ENCODE results near the gene MGAT4A. TPM values are rescaled to one million over a fixed set of nuclear protein-coding genes. Genes with fewer than 3 reads are reported as not detected.

MGAT4A gene
- 3.4 TPM for polyA plus RNA-seq (2013, experiment 1 of 2)
- polyA plus RNA-seq (2013, experiment 2 of 2) = 3.4 TPM

GRCh38 chr2:98731041-98731893, at the start of gene MGAT4A:
Gene MGAT4A, minus strand, starts transcription at chr2:98731132. Its CDS starts 4,800 bp downstream, at chr2:98726332.
- peak within 1 kb of the TSS; percentile 38 for H2BK120ac ChIP-seq (ENCODE audit: low read depth, low read length)
- H3K36me3 ChIP-seq (replicated peaks in 1 of 2; ENCODE audit: control insufficient read depth in 2 of 2, insufficient read depth in 2 of 2, low read length in 2 of 2) = no peaks in the 10 kb centered on the region
- peaks cover 0 to 59% (median 11%) of the 10 kb centered on the region in 3 experiments for H3K27me3 ChIP-seq (ENCODE audit: control insufficient read depth in 3 of 3, insufficient read depth in 3 of 3, low read depth in 1 of 3, low read length in 3 of 3)
- H2BK12ac ChIP-seq (ENCODE audit: low read length) = no peak within 1 kb of the TSS
- no peak within 1 kb of the TSS for H4K91ac ChIP-seq (ENCODE audit: low read depth, low read length, poor library complexity)
- DNase-seq (ENCODE audit: low spot score) = peak; percentile 62
- H3K23ac ChIP-seq (ENCODE audit: low read depth, low read length, poor library complexity) = no peak within 1 kb of the TSS
- H3K9me3 ChIP-seq (replicated peaks in 1 of 2; ENCODE audit: control insufficient read depth in 2 of 2, insufficient read depth in 1 of 2, low read depth in 1 of 2, low read length in 2 of 2) = no peaks in the 10 kb centered on the region
- H3K9ac ChIP-seq (ENCODE audit: low read depth, low read length, poor library complexity) = peak within 1 kb of the TSS; percentile 93
- H3K18ac ChIP-seq (ENCODE audit: low read length) = peak within 1 kb of the TSS; percentile 94
- peak within 1 kb of the TSS; percentile 48 for H2AK5ac ChIP-seq (ENCODE audit: low read depth, low read length)
- no peaks in the 10 kb centered on the region for H3K4me1 ChIP-seq (ENCODE audit: control insufficient read depth in 2 of 2, insufficient read depth in 1 of 2, low read depth in 1 of 2, low read length in 2 of 2)
- no CpG with 5 or more reads among the region's 110 CpGs for WGBS, 2 donors (ENCODE audit: extremely low coverage in 2 of 2, insufficient read length in 2 of 2, insufficient replicate concordance in 1 of 2)
- no peak within 1 kb of the TSS for H4K8ac ChIP-seq (ENCODE audit: low read depth, low read length)
- H2BK5ac ChIP-seq (ENCODE audit: low read length) = no peak within 1 kb of the TSS
- H3K14ac ChIP-seq (ENCODE audit: low read length) = peak within 1 kb of the TSS; percentile 12
- peak within 1 kb of the TSS; percentile 55 to 95 for H3K4me3 ChIP-seq (ENCODE audit: low read length in 2 of 2)
- peak within 1 kb of the TSS; percentile 97 for H3K4me2 ChIP-seq (ENCODE audit: insufficient read depth, low read length, poor library complexity, severe bottlenecking)
- no peak within 1 kb of the TSS for H2BK15ac ChIP-seq (ENCODE audit: low read length)
- no peak within 1 kb of the TSS for H3K27ac ChIP-seq (replicated peaks; ENCODE audit: low read length)
- no peak within 1 kb of the TSS for H3K4ac ChIP-seq (ENCODE audit: low read length)
- peak within 1 kb of the TSS; percentile 98 for H2AFZ ChIP-seq (ENCODE audit: low read length)
- H3K79me1 ChIP-seq (ENCODE audit: low read depth, low read length) = no peaks in the 10 kb centered on the region

DNA sequence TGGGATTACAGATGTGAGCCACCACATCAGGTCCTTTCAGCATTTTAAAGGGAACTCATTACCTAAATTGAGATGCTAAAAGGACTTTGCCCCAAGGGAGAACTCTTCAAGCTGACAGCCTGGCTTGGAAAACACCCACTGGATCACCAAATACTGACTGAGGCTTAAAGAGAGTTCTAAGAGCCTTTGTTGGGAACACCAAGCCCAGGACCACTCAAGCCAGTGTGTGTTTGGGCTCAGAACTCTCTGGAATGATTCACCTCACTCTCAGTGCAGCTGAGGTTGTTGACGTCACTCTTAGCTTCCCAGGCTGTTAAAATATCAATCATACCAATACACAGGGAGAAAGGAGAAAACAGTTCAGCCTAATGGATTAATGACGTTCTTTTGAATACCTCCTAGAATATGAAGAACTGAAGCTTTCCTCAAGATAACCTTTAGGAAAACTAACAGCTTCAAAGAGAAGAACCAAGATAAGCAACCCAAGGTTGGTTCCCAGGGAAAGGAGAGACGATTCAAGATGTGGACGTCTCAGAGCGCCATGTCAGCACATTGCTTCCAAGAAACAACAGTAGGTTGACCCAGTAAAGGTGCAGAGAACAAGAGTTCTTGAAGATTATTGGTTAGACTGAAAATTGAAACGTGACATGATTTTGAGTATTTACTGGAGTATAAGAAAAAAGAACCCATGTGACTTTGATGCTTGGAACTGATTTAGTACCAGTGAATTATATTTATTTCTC, 48.0 kb upstream of the MGAT4A start:
- H3K27ac ChIP-seq (replicated peaks; ENCODE audit: low read length) = no peak overlapping the region
- no peak overlapping the region for H2AK5ac ChIP-seq (ENCODE audit: low read depth, low read length)
- no peak for DNase-seq (ENCODE audit: low spot score)
- H3K23ac ChIP-seq (ENCODE audit: low read depth, low read length, poor library complexity) = no peak overlapping the region
- H2BK12ac ChIP-seq (ENCODE audit: low read length) = no peak overlapping the region
- H2BK120ac ChIP-seq (ENCODE audit: low read depth, low read length) = no peak overlapping the region
- H3K4me3 ChIP-seq (ENCODE audit: low read length in 2 of 2) = no peak overlapping the region
- no peak overlapping the region for H2BK5ac ChIP-seq (ENCODE audit: low read length)
- H3K27me3 ChIP-seq (ENCODE audit: control insufficient read depth in 3 of 3, insufficient read depth in 3 of 3, low read depth in 1 of 3, low read length in 3 of 3) = no peaks in the 10 kb centered on the region
- no peak overlapping the region for H3K4ac ChIP-seq (ENCODE audit: low read length)
- no peak overlapping the region for H2BK15ac ChIP-seq (ENCODE audit: low read length)
- H3K36me3 ChIP-seq (replicated peaks in 1 of 2; ENCODE audit: control insufficient read depth in 2 of 2, insufficient read depth in 2 of 2, low read length in 2 of 2) = no peaks in the 10 kb centered on the region
- no peak overlapping the region for H3K9ac ChIP-seq (ENCODE audit: low read depth, low read length, poor library complexity)
- H3K18ac ChIP-seq (ENCODE audit: low read length) = no peak overlapping the region
- no peaks in the 10 kb centered on the region for H3K4me1 ChIP-seq (ENCODE audit: control insufficient read depth in 2 of 2, insufficient read depth in 1 of 2, low read depth in 1 of 2, low read length in 2 of 2)
- no peak overlapping the region for H3K14ac ChIP-seq (ENCODE audit: low read length)
- H3K4me2 ChIP-seq (ENCODE audit: insufficient read depth, low read length, poor library complexity, severe bottlenecking) = no peak overlapping the region
- H3K79me1 ChIP-seq (ENCODE audit: low read depth, low read length) = no peaks in the 10 kb centered on the region
- H2AFZ ChIP-seq (ENCODE audit: low read length) = no peak overlapping the region
- H3K9me3 ChIP-seq (replicated peaks in 1 of 2; ENCODE audit: control insufficient read depth in 2 of 2, insufficient read depth in 1 of 2, low read depth in 1 of 2, low read length in 2 of 2) = no peaks in the 10 kb centered on the region
- H4K8ac ChIP-seq (ENCODE audit: low read depth, low read length) = no peak overlapping the region
- H4K91ac ChIP-seq (ENCODE audit: low read depth, low read length, poor library complexity) = no peak overlapping the region
- no CpG with 5 or more reads among the region's 6 CpGs for WGBS, 2 donors (ENCODE audit: extremely low coverage in 2 of 2, insufficient read length in 2 of 2, insufficient replicate concordance in 1 of 2)

DNA sequence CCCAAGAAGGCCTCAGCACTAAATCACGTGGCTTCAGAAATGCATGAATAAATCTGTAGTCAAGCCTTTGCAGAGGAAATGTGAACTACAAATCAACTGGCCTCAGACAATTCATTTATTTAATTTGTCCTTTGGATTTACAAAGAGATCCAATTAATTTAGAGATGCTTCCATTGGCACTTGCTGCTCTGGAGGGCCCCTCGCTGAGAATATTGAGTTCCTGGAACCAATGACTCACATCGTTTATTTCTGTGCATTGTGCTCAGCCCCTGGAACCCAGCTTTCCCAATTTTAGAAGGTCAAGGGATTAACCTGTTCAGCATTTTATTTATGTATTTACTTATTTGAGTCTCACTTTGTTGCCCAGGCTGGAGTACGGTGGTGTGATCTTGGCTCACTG, 47.2 kb upstream of the MGAT4A start:
- Histone ChIP-seq H3K4ac (ENCODE audit: low read length) (no peak overlapping the region), H3K4me2 (ENCODE audit: insufficient read depth, low read length, poor library complexity, severe bottlenecking) (no peak overlapping the region), H2BK5ac (ENCODE audit: low read length) (no peak overlapping the region), H2AK5ac (ENCODE audit: low read depth, low read length) (no peak overlapping the region), H3K14ac (ENCODE audit: low read length) (no peak overlapping the region), H3K36me3 (replicated peaks in 1 of 2; ENCODE audit: control insufficient read depth in 2 of 2, insufficient read depth in 2 of 2, low read length in 2 of 2) (no peaks in the 10 kb centered on the region), H3K18ac (ENCODE audit: low read length) (no peak overlapping the region), H3K79me1 (ENCODE audit: low read depth, low read length) (no peaks in the 10 kb centered on the region), H3K27ac (replicated peaks; ENCODE audit: low read length) (no peak overlapping the region), H4K8ac (ENCODE audit: low read depth, low read length) (no peak overlapping the region), H2BK12ac (ENCODE audit: low read length) (no peak overlapping the region), H2BK120ac (ENCODE audit: low read depth, low read length) (no peak overlapping the region), H3K27me3 (ENCODE audit: control insufficient read depth in 3 of 3, insufficient read depth in 3 of 3, low read depth in 1 of 3, low read length in 3 of 3) (no peaks in the 10 kb centered on the region), H3K4me3 (ENCODE audit: low read length in 2 of 2) (no peak overlapping the region), H3K4me1 (ENCODE audit: control insufficient read depth in 2 of 2, insufficient read depth in 1 of 2, low read depth in 1 of 2, low read length in 2 of 2) (no peaks in the 10 kb centered on the region), H2AFZ (ENCODE audit: low read length) (no peak overlapping the region), H2BK15ac (ENCODE audit: low read length) (no peak overlapping the region), H3K9me3 (replicated peaks in 1 of 2; ENCODE audit: control insufficient read depth in 2 of 2, insufficient read depth in 1 of 2, low read depth in 1 of 2, low read length in 2 of 2) (no peaks in the 10 kb centered on the region), H4K91ac (ENCODE audit: low read depth, low read length, poor library complexity) (no peak overlapping the region), H3K23ac (ENCODE audit: low read depth, low read length, poor library complexity) (no peak overlapping the region), H3K9ac (ENCODE audit: low read depth, low read length, poor library complexity) (no peak overlapping the region)
- DNase-seq (ENCODE audit: low spot score) = no peak
- WGBS, 2 donors (ENCODE audit: extremely low coverage in 2 of 2, insufficient read length in 2 of 2, insufficient replicate concordance in 1 of 2) = no CpG with 5 or more reads among the region's 4 CpGs

DNA sequence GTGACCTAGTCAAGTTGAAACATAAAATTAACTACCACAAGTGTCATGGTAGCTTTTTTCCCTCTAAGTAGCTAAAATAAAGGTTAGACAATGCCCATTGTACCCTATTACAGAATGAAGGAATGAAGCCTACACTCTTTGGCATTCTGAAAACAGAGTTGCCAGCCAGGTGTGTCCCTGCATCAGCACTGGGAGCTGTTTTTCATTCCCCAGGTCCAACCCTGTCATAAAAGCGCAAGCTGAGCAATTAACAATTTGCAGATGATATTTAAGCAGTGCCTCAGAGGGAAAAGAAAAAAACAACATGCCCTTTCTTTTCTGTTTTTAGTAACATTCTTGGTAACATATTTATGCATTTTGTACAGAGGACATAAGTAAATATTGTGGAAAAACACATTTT, 46.8 kb upstream of the MGAT4A start:
- Histone ChIP-seq H3K14ac (ENCODE audit: low read length) (no peak overlapping the region), H4K91ac (ENCODE audit: low read depth, low read length, poor library complexity) (no peak overlapping the region), H2AK5ac (ENCODE audit: low read depth, low read length) (no peak overlapping the region), H2BK15ac (ENCODE audit: low read length) (no peak overlapping the region), H3K23ac (ENCODE audit: low read depth, low read length, poor library complexity) (no peak overlapping the region), H3K36me3 (replicated peaks in 1 of 2; ENCODE audit: control insufficient read depth in 2 of 2, insufficient read depth in 2 of 2, low read length in 2 of 2) (no peaks in the 10 kb centered on the region), H3K9ac (ENCODE audit: low read depth, low read length, poor library complexity) (no peak overlapping the region), H3K79me1 (ENCODE audit: low read depth, low read length) (no peaks in the 10 kb centered on the region), H3K4ac (ENCODE audit: low read length) (no peak overlapping the region), H2BK120ac (ENCODE audit: low read depth, low read length) (no peak overlapping the region), H3K18ac (ENCODE audit: low read length) (no peak overlapping the region), H3K4me3 (ENCODE audit: low read length in 2 of 2) (no peak overlapping the region), H3K4me2 (ENCODE audit: insufficient read depth, low read length, poor library complexity, severe bottlenecking) (no peak overlapping the region), H2BK5ac (ENCODE audit: low read length) (no peak overlapping the region), H3K4me1 (ENCODE audit: control insufficient read depth in 2 of 2, insufficient read depth in 1 of 2, low read depth in 1 of 2, low read length in 2 of 2) (no peaks in the 10 kb centered on the region), H2AFZ (ENCODE audit: low read length) (no peak overlapping the region), H3K27me3 (ENCODE audit: control insufficient read depth in 3 of 3, insufficient read depth in 3 of 3, low read depth in 1 of 3, low read length in 3 of 3) (peaks cover 0 to 2% (median 0%) of the 10 kb centered on the region in 3 experiments), H2BK12ac (ENCODE audit: low read length) (no peak overlapping the region), H4K8ac (ENCODE audit: low read depth, low read length) (no peak overlapping the region), H3K9me3 (replicated peaks in 1 of 2; ENCODE audit: control insufficient read depth in 2 of 2, insufficient read depth in 1 of 2, low read depth in 1 of 2, low read length in 2 of 2) (no peaks in the 10 kb centered on the region), H3K27ac (replicated peaks; ENCODE audit: low read length) (no peak overlapping the region)
- DNase-seq (ENCODE audit: low spot score) = no peak
- WGBS, 2 donors (ENCODE audit: extremely low coverage in 2 of 2, insufficient read length in 2 of 2, insufficient replicate concordance in 1 of 2) = no CpG with 5 or more reads among the region's 1 CpG

All from neuronal stem cell (in vitro differentiated cells).